PFSK-1 (cell line): ENCODE measurements around the gene EIF3L.

Experiments
- POLR2AphosphoS5 ChIP-seq: IDR thresholded peaks from 2 replicates; pipeline ENCODE4 v1.6.1; 2012; ENCODE audit warnings: low read depth, mild to moderate bottlenecking, control low read depth, low read length, moderate library complexity
- SIN3A ChIP-seq: IDR thresholded peaks from 2 replicates; pipeline ENCODE4 v1.6.1; 2012; ENCODE audit warnings: mild to moderate bottlenecking, low read length, moderate library complexity, borderline replicate concordance; ENCODE audit not compliant: insufficient read depth
- TAF1 ChIP-seq: IDR thresholded peaks from 2 replicates; pipeline ENCODE4 v1.6.1; 2012; ENCODE audit warnings: low read length, control low read depth, borderline replicate concordance; ENCODE audit not compliant: insufficient read depth

DNA sequence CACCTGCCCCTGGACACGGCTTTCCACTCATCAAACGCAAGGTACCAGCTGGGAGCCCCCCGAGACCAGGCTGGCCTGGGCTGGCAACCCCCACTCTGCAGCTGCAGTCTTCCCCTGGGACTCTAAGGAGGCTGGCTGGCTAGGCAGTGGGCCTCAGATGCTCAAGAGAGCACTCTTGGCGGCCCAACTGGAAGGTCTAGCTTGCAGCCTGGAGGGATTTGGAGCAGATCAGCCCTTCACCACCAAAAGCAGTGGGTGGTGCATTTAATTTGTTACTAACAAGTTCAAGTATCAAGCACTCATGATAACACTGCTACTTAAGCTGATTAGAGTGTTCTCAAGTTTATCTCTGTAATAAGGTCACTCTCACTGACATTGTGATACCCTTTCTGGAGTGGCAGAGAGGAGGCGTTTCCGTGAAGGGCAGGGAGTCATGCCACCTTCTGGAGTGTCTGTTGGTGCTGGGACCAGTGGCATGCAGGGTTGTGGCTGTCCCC lies 82.7 kb downstream of the EIF3L start:
- TF ChIP-seq POLR2AphosphoS5 (no peak), TAF1 (no peak), SIN3A (no peak)
